Measurements from ENCODE around the gene SFR1. TPM values are rescaled to one million over a fixed set of nuclear protein-coding genes. Genes with fewer than 3 reads are reported as not detected.
"Not testable (repeated sequence)": the region's sequence is repeated elsewhere in the genome, so short reads cannot be mapped to it uniquely, and the experiment has no call there.

Gene SFR1
- total RNA-seq, 1 donor from 2014 or later = 13.3 TPM

DNA sequence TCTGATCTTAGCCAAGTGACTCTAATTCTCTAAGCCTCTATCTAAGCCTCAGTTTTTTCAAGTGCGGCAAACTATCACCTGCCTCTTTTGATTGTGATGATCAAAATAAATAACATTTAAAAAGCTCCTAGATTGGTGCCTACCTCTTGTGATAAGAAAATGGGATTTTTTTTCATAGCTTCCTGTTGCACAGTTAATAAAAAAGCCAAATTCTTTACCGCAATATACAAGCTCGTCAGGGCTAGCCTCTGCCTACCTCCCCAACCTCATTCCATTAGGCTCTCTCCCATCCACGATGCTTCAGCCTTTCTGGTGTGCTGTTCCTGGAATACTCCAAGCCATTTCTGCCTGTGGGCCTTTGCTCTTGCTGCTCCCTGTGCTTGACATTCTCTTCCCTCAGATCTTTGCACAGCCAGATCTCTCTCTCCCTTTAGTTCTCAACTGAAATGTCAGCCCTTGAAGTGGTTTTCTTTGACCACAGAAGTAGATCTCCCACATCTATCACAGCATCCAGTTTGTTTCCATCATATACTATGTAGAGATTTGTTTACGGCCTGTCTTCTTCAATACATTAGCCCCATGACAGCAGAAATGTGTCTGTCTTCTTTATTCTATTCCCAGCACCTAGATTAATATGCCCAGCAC, 48.8 kb downstream of the SFR1 start:
- DNase-seq (ENCODE audit: low read depth, low spot score) = no peak

DNA sequence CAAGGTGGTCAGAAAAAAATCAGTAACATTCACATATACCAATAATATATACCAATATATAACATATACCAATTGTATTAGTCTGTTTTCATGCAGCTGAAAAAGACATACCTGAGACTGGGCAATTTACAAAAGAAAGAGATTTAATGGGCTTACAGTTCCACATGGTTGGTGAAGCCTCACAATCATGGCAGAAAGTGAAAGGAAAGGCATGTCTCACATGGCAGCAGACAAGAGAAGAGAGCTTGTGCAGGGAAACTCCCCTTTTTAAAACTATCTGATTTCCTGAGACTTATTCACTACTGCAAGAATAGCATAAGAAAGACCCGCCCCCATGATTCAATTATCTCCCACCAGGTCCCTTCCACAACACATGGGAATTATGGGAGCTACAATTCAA, 52.2 kb downstream of the SFR1 start:
- not testable (repeated sequence) for DNase-seq (ENCODE audit: low read depth, low spot score)

Other genes with a start within 250 kb of the SFR1 start
- 27.5 and 30.9 TPM in 2 replicates for gene STN1, start 204.0 kb upstream of the SFR1 start, total RNA-seq
- gene SLK, start 155.0 kb upstream of the SFR1 start, total RNA-seq = 66.8 and 67.3 TPM in 2 replicates
- 2.2 and 2.9 TPM in 2 replicates for gene COL17A1, start 36.3 kb upstream of the SFR1 start, total RNA-seq
- 0.07 TPM in 2 replicates for gene CFAP43, start 110.2 kb downstream of the SFR1 start, total RNA-seq
- 144 and 229 TPM in 2 replicates for gene GSTO1, start 132.7 kb downstream of the SFR1 start, total RNA-seq
- gene GSTO2, start 147.0 kb downstream of the SFR1 start, total RNA-seq = 0.25 and 0.33 TPM in 2 replicates
- 16.6 and 22.8 TPM in 2 replicates for gene ITPRIP, start 216.3 kb downstream of the SFR1 start, total RNA-seq
- 0.46 and 0.63 TPM in 2 replicates for gene CFAP58, start 231.7 kb downstream of the SFR1 start, total RNA-seq

Measured in pulmonary artery endothelial cell (primary cell).